NCI-H1092 treated with DMSO at 0.1 percent for 48 hours (cell line): ENCODE data around the gene CCNK.

Source experiments
- DNase-seq: peaks from one replicate; lab custom pipeline; 2025; lab: John Stamatoyannopoulos, UW

CCNK gene

DNA sequence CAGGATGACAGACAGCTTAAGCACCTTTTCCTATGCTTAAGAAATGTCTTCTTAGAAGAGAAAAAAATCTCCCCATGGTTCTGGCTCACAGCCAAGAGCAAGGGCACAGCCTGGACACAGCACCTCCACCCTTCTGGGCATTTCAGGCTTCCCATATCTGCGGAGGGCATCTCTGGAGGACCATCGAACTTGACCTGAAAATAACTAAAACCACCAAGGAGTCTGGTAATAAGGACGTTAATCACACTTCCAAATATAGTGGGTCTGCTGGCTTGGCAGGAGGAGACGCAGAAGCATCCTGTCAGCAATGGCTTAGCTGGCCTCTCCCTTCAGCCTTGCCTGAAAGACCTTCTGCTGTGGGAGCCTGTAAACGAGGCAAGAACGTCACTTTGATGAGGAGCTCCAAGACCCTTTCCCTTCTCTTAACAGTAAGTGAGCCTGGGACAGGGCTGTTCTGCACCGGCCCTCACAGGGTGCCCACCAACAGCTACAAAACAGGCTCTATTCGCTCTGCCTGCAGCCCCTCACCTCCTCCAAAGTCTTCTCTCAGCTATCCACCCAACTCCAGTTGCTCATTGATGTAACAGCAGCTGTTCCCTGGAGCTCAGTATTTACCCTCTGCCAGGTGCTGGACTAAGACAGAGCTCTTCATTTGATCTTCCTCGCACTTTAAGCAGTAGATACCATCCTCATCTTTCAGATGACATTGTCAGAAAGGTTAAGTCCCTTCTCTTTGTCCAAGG, 13.7 kb upstream of the CCNK start:
- no peak for DNase-seq

DNA sequence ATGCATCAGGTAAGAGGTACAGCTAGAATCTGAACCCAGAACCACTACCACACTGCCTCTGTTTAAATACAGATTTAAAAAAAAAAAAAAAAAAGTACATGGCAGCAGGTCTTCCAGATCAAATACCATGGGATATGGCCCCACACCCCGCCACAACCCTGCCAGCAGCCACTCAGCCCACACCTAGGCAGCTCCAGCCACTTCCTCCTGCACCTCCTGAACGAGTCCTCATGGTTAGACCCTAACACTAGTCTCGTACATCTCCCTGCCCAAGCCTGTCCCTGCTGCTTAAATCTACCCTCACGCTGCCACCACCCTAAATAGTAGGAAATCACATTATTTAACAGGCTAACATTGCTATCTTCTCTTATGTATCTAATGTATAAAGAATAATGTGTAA, 13.1 kb upstream of the CCNK start:
- DNase-seq = no peak

DNA sequence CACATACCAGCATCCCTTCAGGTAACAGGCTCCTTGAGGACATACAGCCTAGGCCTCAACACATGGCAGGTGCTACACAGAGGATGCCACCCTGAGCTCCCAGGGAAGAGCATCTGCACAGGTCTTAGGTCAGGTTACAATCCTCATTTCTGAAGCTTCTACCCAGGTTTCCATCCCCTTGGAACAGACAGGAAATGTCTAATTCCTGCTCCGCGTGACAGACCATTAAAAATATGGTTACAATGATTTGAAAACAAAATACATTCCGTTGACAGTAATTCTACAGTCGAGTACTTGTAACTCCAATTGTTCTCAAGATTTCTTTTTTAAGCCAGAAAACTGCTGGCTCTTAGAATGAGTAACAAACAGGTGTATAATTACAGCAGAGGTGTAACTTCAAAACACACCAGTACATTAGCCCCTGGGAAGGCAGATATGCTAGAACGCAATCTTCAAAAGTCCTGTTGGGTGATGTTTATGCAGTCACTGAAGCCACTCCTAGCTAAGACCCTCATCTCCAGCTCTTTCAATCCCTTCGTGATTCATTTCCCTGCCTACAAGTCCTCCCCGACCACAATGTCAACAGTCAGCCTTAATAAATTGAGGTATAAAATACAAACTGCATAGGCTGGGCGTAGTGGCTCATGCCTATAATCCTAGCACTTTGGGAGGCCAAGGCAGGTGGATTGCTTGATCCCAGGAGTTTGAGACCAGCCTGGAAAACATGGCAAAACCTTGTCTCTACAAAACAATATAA, 12.2 kb upstream of the CCNK start:
- no peak for DNase-seq

DNA sequence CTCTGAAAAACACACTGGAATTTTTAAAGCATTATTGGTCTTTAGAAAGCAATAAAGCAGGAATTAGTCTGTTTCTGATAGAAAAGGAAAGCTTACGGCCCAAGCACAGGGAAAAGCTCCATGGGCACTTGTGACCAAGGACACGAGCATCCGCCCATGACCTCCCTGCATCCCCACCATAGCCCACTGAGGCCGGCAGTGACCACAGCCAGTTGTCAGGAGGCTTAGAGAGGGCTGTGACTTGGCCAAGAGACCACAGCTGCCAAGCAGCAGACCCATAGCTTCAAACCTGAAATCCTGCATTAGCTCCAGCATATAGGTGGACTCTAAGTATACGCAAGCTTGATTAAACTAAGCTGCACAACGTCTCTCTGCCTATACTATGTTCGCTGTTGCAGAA, 9.5 kb upstream of the CCNK start:
- DNase-seq = no peak

DNA sequence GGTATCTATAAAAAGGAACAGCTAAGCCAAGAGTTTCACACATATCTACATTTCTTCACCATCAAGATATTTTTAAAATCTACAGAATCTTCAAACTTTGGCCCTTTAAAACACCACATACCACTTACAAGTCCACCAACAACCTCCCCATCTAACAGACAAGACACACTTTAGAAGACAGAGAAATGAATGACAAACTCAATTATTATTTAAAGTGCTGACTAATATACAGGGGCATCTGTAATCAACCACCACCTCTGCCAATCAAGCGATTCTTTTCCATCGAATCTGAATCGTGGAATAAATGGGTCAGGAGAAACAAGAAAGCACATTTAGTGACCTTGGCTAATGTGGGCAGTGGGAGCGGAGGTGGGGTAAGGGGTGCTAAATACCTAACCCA, 8.3 kb upstream of the CCNK start:
- DNase-seq = no peak

DNA sequence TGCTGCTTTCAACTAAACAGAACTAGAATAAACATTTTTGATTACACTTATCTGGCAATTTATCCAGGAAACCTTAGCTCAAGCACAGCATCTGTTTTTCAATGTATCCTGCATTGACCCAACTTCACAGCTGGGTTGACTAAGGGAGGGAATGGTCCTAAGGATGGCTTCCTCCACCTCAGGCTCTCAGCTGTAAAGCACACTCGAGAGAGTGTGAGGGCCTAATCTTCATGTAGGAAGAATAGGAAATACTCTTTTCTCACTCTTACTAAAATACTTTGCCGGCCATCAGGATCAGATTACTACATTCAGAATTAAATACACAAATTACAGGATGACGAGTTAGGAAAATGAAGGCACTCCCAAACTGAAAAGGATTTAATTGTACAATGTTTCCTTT, 7.8 kb upstream of the CCNK start:
- no peak for DNase-seq

DNA sequence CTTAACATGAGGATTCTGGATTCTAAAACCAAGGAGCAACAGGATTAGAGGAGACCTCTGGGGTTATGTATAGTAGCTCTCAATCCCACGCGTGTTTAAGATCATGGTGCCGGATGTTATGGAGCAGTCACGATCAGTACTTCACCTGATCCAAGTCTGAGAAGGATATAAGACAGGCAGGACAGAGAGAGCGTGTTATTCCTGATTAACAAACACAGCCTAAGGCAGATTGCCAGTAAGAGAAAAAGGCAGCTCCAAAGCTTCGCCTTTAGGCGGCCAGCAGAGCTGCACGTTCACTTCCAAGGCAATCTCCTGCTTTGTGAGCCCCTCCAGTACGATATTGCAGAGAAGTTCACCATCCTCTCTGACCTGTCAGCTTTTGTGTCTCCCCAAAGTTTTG, 6.0 kb upstream of the CCNK start:
- no peak for DNase-seq

DNA sequence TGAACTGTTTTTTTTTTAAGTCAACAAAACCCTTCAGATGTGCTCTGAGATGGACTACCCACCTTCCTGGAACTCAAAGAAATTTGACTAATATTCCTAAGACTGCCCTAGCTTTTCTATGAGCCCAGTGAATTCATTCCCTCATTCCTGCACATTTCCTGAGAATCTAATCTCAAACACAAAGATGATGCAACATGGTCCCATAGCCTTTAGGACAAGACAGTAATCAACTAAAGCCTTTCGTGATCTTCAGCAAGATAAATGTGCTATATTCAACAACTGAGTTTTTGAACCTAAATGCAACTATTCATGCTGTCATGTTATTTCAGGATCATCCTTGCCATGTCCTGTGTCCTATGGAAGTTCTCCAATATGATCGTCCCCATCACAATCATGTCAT, 5.5 kb upstream of the CCNK start:
- no peak for DNase-seq

DNA sequence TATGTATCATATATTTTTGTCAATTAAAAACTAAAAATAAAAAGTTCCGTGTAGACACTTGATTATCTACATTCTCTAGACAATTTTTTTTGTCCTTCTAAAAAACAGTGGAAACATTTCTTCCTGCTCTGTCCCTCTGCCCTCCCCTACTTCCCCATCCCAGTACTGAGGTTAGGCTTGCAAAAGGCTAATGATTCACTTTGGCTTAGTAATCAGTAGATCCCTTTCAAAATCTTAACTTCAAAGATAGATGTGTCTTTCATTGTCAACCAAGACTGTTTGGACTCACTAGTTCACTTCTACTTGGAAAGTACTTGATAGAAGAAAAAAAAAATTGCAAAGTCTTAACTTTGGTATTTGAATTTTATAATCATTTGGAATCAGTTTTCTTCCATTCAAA, 4.3 kb upstream of the CCNK start:
- no peak for DNase-seq

DNA sequence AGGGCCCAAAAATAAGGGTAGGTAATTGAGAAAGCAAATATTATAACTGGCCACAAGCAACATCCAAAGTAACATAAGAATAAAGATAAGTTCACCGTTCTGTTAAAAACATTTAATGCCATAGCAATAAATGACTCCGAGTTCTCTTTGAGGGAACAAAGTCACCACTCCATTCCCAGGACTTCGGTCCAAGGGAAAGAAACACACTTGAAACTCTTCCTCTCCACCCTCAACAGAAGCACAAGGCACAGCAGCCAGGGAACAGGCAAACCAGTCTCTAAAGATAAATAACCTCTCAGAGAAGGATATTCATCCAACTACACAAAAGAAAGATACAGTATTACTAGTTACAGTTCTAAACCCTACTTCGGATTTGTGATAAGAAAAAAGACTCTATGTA, 3.1 kb upstream of the CCNK start:
- DNase-seq = no peak

DNA sequence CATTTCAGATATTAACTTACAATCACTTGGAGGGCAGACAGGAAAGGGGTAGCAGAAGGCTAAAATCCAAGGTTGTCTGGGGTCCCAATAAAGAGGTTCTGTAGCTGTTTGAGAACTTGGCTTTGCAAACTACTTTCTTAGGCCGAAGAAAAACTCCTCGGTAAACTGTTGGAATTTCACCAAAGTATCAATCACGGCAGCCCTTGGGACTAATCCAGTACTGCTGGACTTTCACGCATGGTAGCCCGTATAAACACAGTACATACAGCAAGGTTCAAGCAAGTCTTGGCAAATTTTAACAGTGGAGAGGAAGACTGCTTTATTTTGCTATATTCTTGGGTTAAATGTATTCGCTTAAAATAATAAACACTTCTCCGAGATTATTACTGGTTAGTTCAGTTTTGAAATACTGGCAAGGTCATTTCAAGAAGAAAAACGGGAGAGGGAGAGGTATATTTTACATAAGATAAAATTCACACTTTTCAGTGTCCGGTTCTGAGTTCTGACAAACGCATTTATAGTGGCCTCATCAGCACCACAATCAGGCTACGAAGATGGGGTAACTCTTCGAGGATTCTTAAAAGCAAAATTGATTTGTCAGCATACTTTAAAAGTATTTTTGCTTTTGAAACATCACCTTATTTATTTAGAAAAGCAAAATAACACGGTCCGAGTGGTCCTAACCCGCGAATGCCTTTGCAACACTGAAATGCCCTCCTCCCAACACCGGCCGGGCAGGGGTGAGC, 1.9 kb upstream of the CCNK start:
- DNase-seq = no peak

DNA sequence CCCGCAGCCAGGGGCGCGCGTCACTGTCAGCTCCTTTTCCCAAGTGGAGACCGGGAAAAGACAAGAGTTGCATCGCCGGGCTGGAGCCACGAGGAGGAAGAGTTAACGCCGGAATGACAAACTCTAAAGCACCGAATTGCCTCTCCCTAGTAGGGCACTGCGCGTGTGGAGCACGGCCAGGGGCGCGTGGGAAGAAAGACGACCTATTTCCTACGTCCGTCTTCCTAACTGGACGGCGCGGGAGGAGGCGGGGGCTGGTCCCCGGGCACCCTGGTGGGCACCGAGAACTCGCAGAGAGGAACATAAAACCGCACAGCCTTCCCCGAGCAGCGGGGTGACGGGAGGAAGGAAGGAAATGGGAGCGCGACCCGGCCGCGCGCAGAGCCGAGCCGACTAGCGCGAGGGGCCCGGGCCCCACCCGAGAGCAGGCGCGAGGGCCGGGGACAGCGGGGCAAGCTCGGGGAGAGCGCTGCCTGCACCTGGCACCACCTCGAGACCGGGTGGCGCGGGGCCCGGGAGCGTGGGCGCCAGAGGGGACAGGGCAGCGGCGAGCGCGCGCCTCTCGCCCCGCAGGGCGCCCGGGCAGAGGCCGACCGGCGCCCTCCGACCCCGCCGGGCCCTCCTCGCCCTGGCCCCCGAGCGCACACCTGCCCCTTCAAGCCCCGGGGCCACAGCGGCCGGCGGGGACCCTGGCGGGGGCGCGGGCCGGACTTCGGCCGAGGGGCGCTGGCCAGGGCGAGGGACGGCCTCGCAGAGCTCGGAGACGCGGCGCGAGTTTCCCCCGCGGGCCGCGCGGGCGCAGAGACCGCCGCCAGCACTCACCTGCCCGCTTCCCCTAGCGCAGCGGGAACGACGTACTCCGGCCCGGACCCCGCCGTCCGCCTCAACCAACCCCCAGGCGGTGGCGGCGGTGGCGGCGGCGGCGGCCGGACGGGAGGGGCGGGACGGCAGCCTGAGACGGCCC, 1.0 kb upstream of the CCNK start, which contains the start of gene SETD3:
Gene SETD3 (minus strand): TSS at position 954 of the 964 bp plus-strand sequence. CDS start 15,054 bp downstream, outside the sequence.
- no peak for DNase-seq

DNA sequence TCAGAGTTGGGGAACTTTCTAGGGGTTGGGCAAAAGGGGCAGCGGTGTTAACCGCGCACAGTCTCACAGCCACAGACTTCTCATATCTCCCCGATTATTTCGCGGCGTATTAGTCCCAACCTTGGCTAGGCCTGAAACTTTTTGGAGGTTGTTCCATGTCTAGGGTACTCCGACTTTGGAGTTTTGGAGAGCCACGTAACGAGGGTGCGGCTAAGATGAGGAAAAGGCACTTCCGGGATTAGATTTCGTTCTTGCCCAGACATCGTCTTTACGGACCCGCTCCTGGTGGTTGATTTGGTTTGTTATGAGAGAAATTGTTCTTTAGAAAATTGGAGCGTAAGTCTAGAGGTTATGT, 513 bp downstream of the CCNK start:
- no peak for DNase-seq

DNA sequence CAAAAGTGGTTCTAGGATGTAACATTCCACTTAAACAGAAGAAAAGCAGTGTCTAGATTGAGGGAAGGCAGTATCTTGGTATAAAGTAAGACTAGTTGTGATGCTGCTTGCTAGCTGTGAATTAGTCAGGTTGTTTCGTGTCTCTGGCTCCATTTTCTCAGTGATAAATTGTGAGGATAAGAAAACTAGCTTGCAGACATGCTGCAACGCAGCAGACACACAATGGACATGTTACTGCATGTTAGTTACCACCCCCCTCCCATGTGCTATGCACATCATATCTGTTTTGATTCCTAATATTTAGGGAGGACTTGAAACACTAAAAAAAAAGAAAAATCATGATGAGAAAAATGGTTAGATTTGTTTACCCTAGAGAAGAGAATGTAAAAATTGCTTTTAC, 2.9 kb downstream of the CCNK start:
- no peak for DNase-seq

DNA sequence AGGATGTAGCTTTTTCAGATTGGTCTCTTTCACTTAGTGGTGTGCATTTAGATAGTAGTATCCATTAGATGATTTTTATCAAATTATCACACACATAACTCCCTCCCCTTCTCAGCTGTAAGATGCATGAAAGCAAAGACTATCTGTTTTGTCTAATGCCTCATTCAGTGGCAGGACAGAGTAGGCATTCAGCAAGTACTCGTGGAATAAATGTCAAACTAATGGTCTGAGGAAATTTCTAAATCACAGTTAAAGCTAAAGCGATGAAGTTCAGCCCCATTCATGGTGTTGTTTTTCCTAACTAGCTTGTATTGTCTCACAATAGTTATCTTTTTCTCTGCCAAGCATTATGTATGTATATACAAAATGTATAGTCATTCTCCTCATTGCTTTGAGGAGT, 16.1 kb downstream of the CCNK start:
- DNase-seq = no peak

DNA sequence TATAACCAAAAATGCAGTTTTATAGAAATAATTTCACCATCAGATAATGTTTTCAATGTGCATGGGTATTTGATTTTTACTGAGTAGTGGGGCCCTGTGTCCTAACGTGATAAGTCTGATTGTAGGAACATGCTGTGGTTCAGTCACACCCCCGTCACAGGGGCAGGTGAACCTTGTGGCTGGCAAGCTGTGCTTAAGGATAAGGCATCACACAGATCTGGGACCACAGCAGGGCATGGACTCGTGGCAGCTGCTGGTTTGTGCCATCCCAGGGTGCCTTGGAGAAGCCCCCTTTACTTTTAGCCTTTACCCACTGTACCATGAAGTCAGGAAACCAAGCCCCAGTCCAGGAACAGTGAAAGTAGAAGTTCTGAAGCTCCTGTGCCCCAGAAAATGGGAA, 16.7 kb downstream of the CCNK start:
- DNase-seq = no peak

DNA sequence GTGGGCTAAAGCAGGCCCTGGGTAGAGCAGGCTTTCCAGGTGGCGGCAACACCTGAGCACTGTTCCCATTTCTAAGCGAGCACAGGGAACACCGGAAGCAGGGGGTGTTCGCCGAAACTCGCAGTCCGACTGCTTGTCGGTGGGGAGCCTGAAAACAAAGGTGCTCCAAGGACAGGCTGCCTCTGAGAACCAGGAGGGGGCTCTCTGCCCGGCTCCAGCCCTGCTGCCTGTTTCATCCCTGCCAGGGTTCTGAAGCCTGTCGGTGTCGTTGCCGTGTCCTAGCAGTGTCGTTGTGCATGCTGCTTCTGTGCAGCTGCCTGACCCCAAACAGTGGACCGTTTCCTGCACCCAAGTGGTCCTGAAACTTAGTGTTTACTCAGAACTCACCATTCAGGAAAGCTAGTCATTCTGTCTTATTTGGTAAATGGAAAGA, 21.8 kb downstream of the CCNK start:
- DNase-seq = no peak

DNA sequence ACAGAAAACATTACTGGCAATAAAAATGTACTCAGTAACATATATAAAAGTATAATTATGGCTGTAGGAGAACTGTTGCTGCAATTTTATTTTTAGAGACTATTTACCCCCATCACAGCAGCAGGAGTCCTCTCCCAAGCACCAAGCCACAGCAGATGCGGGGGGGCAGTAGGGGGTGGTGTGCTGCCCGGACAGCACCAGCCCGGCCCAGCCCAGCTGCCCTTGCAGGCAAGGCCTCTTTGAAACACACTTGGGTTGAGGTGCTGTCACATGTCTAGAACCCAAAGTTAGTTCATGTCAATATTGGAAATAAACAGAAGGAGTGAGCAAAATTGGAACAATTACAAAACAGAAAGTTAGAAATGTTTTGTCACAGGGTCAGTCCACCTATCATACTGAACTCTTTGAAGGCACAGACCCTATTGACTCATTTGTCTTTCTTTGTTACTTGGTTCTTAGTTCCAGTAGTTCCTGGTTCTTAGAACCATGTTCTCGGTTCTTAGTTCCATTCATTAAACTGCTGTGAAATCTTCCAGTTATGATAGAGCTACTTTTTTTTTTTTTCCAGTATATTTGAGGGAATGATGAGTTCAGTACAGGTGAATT, 22.7 kb downstream of the CCNK start:
- no peak for DNase-seq

DNA sequence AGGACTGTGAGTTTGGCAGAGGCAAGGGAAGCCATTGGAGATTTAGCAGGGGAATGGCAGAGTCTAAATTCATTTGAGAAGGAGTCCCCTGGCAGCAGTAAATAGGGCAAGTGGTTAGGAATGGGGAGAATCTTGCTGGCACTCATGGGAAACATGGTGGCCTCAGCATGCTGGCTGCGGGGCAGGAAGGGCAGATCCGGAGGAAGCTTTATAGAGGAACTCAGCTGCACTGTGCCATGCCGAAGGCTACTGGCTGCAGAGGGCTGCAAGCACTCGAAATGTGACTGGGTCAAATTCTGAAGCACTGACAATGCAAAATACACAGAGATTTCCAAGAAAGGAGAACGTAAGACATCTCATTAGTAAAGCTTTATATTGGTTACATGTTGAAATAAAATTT, 23.9 kb downstream of the CCNK start:
- DNase-seq = no peak

DNA sequence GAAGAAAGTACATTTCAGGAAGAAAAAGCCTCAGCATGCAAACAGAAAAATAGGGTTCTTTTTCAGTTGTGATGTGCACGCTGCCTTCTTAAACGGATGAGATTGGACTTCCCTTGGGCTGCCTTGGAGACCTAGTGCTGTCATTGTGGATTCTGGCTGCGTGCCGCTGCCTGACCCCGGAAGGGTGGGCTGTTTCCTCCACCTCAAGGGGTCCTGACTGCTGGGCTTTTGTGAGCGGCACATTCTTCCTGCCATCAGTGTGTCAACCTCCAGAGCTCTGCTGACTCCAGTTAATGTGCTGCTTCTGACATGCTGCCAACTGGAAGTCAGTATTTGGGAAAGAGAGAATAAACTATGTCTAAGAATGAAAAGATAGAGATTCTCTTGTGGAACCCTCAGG, 25.1 kb downstream of the CCNK start:
- no peak for DNase-seq

DNA sequence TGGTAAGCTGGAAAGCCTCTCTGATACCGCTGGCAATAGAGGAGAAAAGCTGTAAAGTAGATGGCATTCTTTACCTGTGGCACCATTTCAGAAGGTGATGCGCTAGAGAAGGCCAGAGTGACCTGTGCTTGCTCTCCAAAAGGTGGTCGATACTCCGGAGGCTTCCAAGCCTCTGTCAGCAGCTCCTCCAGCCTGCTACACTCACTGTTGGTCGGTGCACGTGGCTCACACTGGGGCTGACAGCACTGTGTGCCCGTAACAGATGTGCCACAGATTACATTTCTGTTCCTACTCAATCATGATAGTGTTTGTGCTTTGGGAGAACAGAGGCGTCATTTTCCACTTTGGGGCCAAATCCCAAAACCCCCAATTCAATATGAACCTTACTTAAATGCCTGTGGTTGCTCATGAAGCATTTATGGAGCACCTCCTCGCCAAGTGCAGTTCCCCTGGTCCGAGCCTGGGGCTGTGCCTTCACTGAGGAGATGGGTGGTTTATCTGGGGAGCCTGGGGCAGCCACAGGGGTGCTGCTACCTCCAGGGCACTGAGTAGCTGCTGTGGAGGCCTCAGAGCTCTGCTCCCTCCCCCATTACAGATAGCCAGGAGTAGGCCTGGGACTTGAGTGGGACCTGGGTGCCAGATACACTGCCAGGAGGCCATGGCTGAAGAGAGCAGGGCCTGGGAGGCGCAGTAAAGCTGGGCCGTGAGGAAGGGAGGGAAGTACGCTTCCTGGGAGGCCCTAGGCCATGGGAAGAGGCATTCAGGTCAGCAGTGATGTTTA, 26.8 kb downstream of the CCNK start:
- no peak for DNase-seq
